Neural crest cell (in vitro differentiated cells): ENCODE data around the gene BRPF3. TPM values are rescaled to one million over a fixed set of nuclear protein-coding genes. Genes with fewer than 3 reads are reported as not detected.

Experiments used
- DNase-seq: peaks from one replicate; pipeline ENCODE4 v3.0.0; 2021; ENCODE audit warnings: low read depth, mixed read lengths, low spot score
- H3K27ac Mint-ChIP-seq: one replicate; pipeline ENCODE4 v1.8.0; 2021; ENCODE audit warnings: mild to moderate bottlenecking, mixed read lengths; ENCODE audit not compliant: unreplicated experiment
- H3K27me3 Mint-ChIP-seq: 2 replicates; pipeline ENCODE4 v1.8.0; 2021; ENCODE audit warnings: low read depth, mild to moderate bottlenecking, mixed read lengths
- H3K36me3 Mint-ChIP-seq: 2 replicates; pipeline ENCODE4 v1.8.0; 2021; ENCODE audit warnings: low read depth, mild to moderate bottlenecking, mixed read lengths
- H3K4me1 Mint-ChIP-seq: 2 replicates; pipeline ENCODE4 v1.8.0; 2021; ENCODE audit warnings: mixed read lengths
- H3K4me3 Mint-ChIP-seq: one replicate; pipeline ENCODE4 v1.8.0; 2021; ENCODE audit warnings: mild to moderate bottlenecking, mixed read lengths
- H3K9me3 Mint-ChIP-seq: 2 replicates; pipeline ENCODE4 v1.8.0; 2021; ENCODE audit warnings: mixed read lengths
- total RNA-seq: library from RNA; stranded (reverse); gene quantifications from 2 replicates; pipeline ENCODE4 v1.2.1, GENCODE V29; 2021
- TF ChIP-seq, protein P1 (sequence below): fragments of 200-600 bp; sonication (generic); conservative IDR thresholded peaks from 2 replicates; pipeline ENCODE4 v1.5.0; 2021; ENCODE audit warnings: antibody characterized with exemption, mild to moderate bottlenecking

Gene BRPF3
- total RNA-seq, 1 donor from 2014 or later = 57.3 TPM

DNA sequence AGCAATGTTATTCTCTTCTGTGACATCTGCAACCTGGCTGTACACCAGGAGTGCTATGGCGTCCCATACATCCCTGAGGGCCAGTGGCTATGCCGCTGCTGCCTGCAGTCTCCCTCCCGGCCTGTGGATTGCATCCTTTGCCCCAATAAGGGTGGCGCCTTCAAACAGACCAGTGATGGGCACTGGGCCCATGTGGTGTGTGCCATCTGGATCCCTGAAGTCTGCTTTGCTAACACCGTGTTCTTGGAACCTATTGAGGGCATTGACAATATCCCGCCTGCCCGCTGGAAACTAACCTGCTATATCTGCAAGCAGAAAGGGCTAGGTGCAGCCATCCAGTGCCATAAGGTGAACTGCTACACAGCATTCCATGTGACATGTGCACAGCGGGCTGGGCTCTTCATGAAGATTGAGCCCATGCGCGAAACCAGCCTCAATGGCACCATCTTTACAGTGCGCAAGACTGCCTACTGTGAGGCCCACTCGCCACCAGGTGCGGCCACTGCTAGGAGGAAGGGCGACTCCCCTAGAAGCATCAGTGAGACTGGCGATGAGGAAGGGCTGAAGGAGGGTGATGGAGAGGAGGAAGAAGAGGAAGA is 4.6 kb downstream of the BRPF3 start:
- DNase-seq = no peak
- Mint-ChIP-seq H3K9me3 (no peaks in the 10 kb centered on the region), H3K27ac (no peak overlapping the region), H3K36me3 (peaks cover 49% of the 10 kb centered on the region), H3K4me3 (peak overlapping the region; percentile 28), H3K4me1 (peaks cover 37% of the 10 kb centered on the region), H3K27me3 (no peaks in the 10 kb centered on the region)
- TF ChIP-seq, protein P1, sequence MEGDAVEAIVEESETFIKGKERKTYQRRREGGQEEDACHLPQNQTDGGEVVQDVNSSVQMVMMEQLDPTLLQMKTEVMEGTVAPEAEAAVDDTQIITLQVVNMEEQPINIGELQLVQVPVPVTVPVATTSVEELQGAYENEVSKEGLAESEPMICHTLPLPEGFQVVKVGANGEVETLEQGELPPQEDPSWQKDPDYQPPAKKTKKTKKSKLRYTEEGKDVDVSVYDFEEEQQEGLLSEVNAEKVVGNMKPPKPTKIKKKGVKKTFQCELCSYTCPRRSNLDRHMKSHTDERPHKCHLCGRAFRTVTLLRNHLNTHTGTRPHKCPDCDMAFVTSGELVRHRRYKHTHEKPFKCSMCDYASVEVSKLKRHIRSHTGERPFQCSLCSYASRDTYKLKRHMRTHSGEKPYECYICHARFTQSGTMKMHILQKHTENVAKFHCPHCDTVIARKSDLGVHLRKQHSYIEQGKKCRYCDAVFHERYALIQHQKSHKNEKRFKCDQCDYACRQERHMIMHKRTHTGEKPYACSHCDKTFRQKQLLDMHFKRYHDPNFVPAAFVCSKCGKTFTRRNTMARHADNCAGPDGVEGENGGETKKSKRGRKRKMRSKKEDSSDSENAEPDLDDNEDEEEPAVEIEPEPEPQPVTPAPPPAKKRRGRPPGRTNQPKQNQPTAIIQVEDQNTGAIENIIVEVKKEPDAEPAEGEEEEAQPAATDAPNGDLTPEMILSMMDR = no peak

DNA sequence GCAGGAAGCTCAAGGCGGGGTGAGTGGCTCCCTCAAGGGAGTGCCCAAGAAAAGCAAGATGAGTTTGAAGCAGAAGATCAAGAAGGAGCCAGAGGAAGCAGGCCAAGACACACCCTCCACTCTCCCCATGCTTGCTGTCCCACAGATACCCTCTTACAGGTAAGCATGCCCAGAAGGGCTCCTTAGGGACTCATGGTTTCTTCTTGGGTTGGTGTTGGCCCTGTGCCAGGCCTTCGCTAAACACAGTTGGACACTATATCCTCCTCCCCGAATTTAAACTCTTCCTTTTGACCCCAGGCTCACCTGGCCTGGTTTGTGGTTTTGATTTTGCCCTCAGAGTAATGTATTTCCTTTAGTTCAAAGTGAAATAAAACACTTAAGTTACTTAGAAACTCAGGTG is 5.1 kb downstream of the BRPF3 start:
- DNase-seq = no peak
- H3K4me1 Mint-ChIP-seq = peaks cover 37% of the 10 kb centered on the region
- TF ChIP-seq, protein P1 = no peak
- no peaks in the 10 kb centered on the region for H3K9me3 Mint-ChIP-seq
- no peaks in the 10 kb centered on the region for H3K27me3 Mint-ChIP-seq
- peak overlapping the region; percentile 28 for H3K4me3 Mint-ChIP-seq
- no peak overlapping the region for H3K27ac Mint-ChIP-seq
- peaks cover 51% of the 10 kb centered on the region for H3K36me3 Mint-ChIP-seq

DNA sequence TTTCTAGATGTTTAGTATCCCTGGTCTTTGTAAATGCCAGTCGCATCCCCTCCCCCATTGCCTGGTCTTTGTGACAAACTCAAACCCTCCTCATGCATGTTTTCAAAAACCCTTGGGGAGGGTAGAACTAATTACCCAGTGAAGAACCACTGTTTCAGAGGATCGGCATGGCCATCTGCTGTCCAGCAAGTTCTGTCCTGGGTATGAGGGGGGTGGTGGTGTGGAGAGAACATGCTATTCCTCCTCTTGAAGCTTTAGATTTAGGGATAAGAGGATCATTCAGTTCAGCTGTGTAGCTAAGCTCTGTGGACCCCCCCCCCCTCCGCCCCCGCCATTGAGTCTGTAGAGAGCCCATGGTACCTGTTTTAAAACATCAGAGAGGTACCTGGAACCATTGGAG is 5.6 kb downstream of the BRPF3 start:
- Mint-ChIP-seq H3K4me1 (peaks cover 36% of the 10 kb centered on the region), H3K9me3 (no peaks in the 10 kb centered on the region), H3K27ac (no peak overlapping the region), H3K36me3 (peaks cover 51% of the 10 kb centered on the region), H3K4me3 (no peak overlapping the region), H3K27me3 (no peaks in the 10 kb centered on the region)
- TF ChIP-seq, protein P1 = no peak
- DNase-seq = no peak

GRCh38 chr6:36204068-36204753 is 7.7 kb downstream of the BRPF3 start:
- Mint-ChIP-seq H3K4me3 (no peak overlapping the region), H3K4me1 (peaks cover 16% of the 10 kb centered on the region), H3K36me3 (peaks cover 49% of the 10 kb centered on the region), H3K9me3 (no peaks in the 10 kb centered on the region), H3K27ac (no peak overlapping the region), H3K27me3 (no peaks in the 10 kb centered on the region)
- DNase-seq = no peak
- TF ChIP-seq, protein P1 = no peak

- Mint-ChIP-seq H3K4me1 (peaks cover 7% of the 10 kb centered on the region), H3K36me3 (peaks cover 31% of the 10 kb centered on the region), H3K27ac (no peak overlapping the region), H3K27me3 (no peaks in the 10 kb centered on the region), H3K9me3 (no peaks in the 10 kb centered on the region), H3K4me3 (no peak overlapping the region)
- no peak for DNase-seq
- TF ChIP-seq, protein P1 = no peak
These were observed 10.6 kb downstream of the BRPF3 start for GRCh38 chr6:36207155-36207554.
